Endothelial cell of umbilical vein (primary cell): ENCODE measurements around the gene TBC1D16. TPM values are rescaled to one million over a fixed set of nuclear protein-coding genes. Genes with fewer than 3 reads are reported as not detected.

Experiments used
- BruUV-seq: library from RNA; stranded (reverse); fragments of 400-500 nt; replicated peaks from 2 replicates; lab custom pipeline; 2021; lab: Mats Ljungman, UMichigan
- CTCF ChIA-PET: fragments of 300-600, 350-600 bp; sonication (Branson Sonifier 250); formaldehyde crosslinking; loops from one replicate; lab custom pipeline; 2021; ENCODE audit warnings: antibody characterized with exemption, inconsistent platforms; lab: Charles Lee
- POLR2A ChIA-PET: fragments of 300-600, 350-600 bp; sonication (Branson Sonifier 250); formaldehyde crosslinking; loops from one replicate; lab custom pipeline; 2021; ENCODE audit warnings: antibody characterized with exemption, inconsistent platforms; lab: Charles Lee
- DNase-seq: peaks from one replicate; pipeline ENCODE4 v3.0.0-alpha.2; 2011; ENCODE audit warnings: low read depth, low spot score
- FAIRE-seq: peaks from 2 replicates; lab custom pipeline; 2011; peaks lifted over from hg19 to GRCh38; lab: Jason Lieb, UNC
- H2AFZ ChIP-seq: 2 replicates; pipeline ENCODE4 v1.6.0; 2012; ENCODE audit warnings: low read depth, low read length, control low read depth, inconsistent platforms
- H3K27ac ChIP-seq: 2 replicates; pipeline ENCODE4 v1.5.1; 2011; ENCODE audit warnings: low read depth, mild to moderate bottlenecking, control low read depth, low read length, moderate library complexity; ENCODE audit not compliant: insufficient read depth
- H3K27me3 ChIP-seq, 2 experiments: 2 replicates each; pipeline versions ENCODE4 v1.6.0 to v1.6.1; 2011; ENCODE audit warnings: low read length in 2 of 2, mixed read lengths in 1 of 2; ENCODE audit not compliant: control insufficient read depth in 2 of 2, insufficient read depth in 2 of 2
- H3K36me3 ChIP-seq, 2 experiments: 2 replicates in 1 of 2; 3 replicates in 1 of 2; pipeline ENCODE4 v1.5.1; 2011; ENCODE audit warnings: low read length in 2 of 2, mild to moderate bottlenecking in 1 of 2, moderate library complexity in 1 of 2; ENCODE audit not compliant: control insufficient read depth in 2 of 2, insufficient read depth in 2 of 2; ENCODE audit errors: extremely low read depth in 1 of 2
- H3K4me1 ChIP-seq: 3 replicates; pipeline ENCODE4 v1.5.1; 2011; ENCODE audit warnings: mild to moderate bottlenecking, low read length; ENCODE audit not compliant: control insufficient read depth, insufficient read depth; ENCODE audit errors: extremely low read depth
- H3K4me2 ChIP-seq: 2 replicates; pipeline ENCODE4 v1.6.1; 2011; ENCODE audit warnings: low read length, control low read depth, mixed read lengths; ENCODE audit not compliant: insufficient read depth
- H3K4me3 ChIP-seq, 3 experiments: fragments of 200-600 bp in 1 of 3; sonication (generic), shearing (Covaris generic) in 1 of 3; replicated peaks in 1 of 3; 2 replicates each; pipeline ENCODE4 v1.5.1; 2011 to 2016; ENCODE audit warnings: control low read depth in 3 of 3, low read length in 3 of 3, mild to moderate bottlenecking in 2 of 3, inconsistent platforms in 1 of 3, low read depth in 1 of 3, moderate library complexity in 1 of 3; ENCODE audit not compliant: insufficient read depth in 1 of 3
- H3K79me2 ChIP-seq: 2 replicates; pipeline ENCODE4 v1.6.0; 2012; ENCODE audit warnings: low read length, inconsistent platforms; ENCODE audit not compliant: control insufficient read depth, insufficient read depth
- H3K9ac ChIP-seq: replicated peaks from 2 replicates; pipeline ENCODE3; 2011; ENCODE audit warnings: low read length, control low read depth; ENCODE audit not compliant: insufficient read depth; ENCODE audit errors: extremely low read depth
- H3K9me1 ChIP-seq: replicated peaks from 3 replicates; pipeline ENCODE4 v1.6.0; 2011; ENCODE audit warnings: mild to moderate bottlenecking, low read length; ENCODE audit not compliant: control insufficient read depth, insufficient read depth; ENCODE audit errors: extremely low read depth
- H3K9me3 ChIP-seq: replicated peaks from 2 replicates; pipeline ENCODE4 v1.5.1; 2012; ENCODE audit warnings: low read length, inconsistent platforms; ENCODE audit not compliant: control insufficient read depth, insufficient read depth
- H4K20me1 ChIP-seq: replicated peaks from 2 replicates; pipeline ENCODE3; 2011; ENCODE audit warnings: mild to moderate bottlenecking, low read length; ENCODE audit not compliant: control insufficient read depth, insufficient read depth; ENCODE audit errors: extremely low read depth
- EZH2 ChIP-seq: IDR thresholded peaks from 2 replicates; pipeline ENCODE4 v1.6.1; 2012; ENCODE audit warnings: borderline replicate concordance, low read depth, mild to moderate bottlenecking, moderate library complexity, low read length, inconsistent platforms; ENCODE audit not compliant: severe bottlenecking
- FOS ChIP-seq: IDR thresholded peaks from 2 replicates; pipeline ENCODE4 v1.6.1; 2011; ENCODE audit warnings: mild to moderate bottlenecking, low read length, moderate library complexity, borderline replicate concordance; ENCODE audit not compliant: insufficient read depth
- GATA2 ChIP-seq: IDR thresholded peaks from 2 replicates; pipeline ENCODE4 v1.7.0; 2011; ENCODE audit warnings: low read depth, mild to moderate bottlenecking, moderate library complexity, mixed read lengths, low read length; ENCODE audit not compliant: insufficient read length, insufficient read depth
- JUN ChIP-seq: IDR thresholded peaks from 2 replicates; pipeline ENCODE4 v1.6.1; 2011; ENCODE audit warnings: borderline replicate concordance, low read depth; ENCODE audit not compliant: insufficient read length, insufficient read depth
- MYC ChIP-seq: IDR thresholded peaks from one replicate; pipeline ENCODE4 v1.6.1; 2011; ENCODE audit warnings: mild to moderate bottlenecking, low read depth, low read length
- POLR2A ChIP-seq: IDR thresholded peaks from 2 replicates; pipeline ENCODE4 v1.6.1; 2012; ENCODE audit warnings: low read depth, mild to moderate bottlenecking, control low read depth, low read length
- POLR2AphosphoS5 ChIP-seq: IDR thresholded peaks from 2 replicates; pipeline ENCODE4 v1.6.1; 2012; ENCODE audit warnings: low read depth, mild to moderate bottlenecking, control low read depth, low read length, moderate library complexity; ENCODE audit not compliant: insufficient read depth
- dilution Hi-C: fragments of 300-500 bp; cut with MboI; formaldehyde crosslinking; loops from one replicate; pipeline ENCODE4 v1.15.0; 2019; ENCODE audit warnings: low sequenced_read_pairs; ENCODE audit not compliant: extremely low pct_ligation_motif_present
- intact Hi-C: fragments of 100-400 bp; cut with micrococcal nuclease; formaldehyde crosslinking; loops from one replicate; pipeline ENCODE4 v1.10.0; 2022
- polyA plus RNA-seq, 4 experiments: library from polyadenylated mRNA; depleted of rRNA in 3 of 4; stranded (reverse) in 3 of 4; unstranded in 1 of 4; fragments of >200 nt; gene quantifications; 2 replicates each; pipeline versions ENCODE4 v1.2.1 to v1.2.3, GENCODE V29; 2011 to 2012; ENCODE audit warnings: missing spikeins in 1 of 4
- total RNA-seq: library from RNA; stranded (reverse); gene quantifications from 2 replicates; pipeline ENCODE4 v1.2.3, GENCODE V29; 2021
- TF ChIP-seq, protein P1 (sequence below): IDR thresholded peaks from 2 replicates; pipeline ENCODE4 v1.6.1; 2011; ENCODE audit not compliant: insufficient read depth, insufficient read length
- TF ChIP-seq, protein P2 (sequence below), 2 donors: IDR thresholded peaks; 1 replicate in 1 of 2; 2 replicates in 1 of 2; pipeline ENCODE4 v1.5.1; 2011; ENCODE audit warnings: low read length in 2 of 2, mild to moderate bottlenecking in 2 of 2, moderate library complexity in 2 of 2, control low read depth in 1 of 2, inconsistent platforms in 1 of 2, low read depth in 1 of 2; ENCODE audit not compliant: insufficient read depth in 1 of 2; ENCODE audit errors: extremely low read depth in 1 of 2

The TBC1D16 gene
- total and polyA plus RNA-seq, 2 donors (not counting 3 experiments of a cell fraction or from before 2014, with no cell fraction given), result 12.9 to 48.6 TPM

DNA sequence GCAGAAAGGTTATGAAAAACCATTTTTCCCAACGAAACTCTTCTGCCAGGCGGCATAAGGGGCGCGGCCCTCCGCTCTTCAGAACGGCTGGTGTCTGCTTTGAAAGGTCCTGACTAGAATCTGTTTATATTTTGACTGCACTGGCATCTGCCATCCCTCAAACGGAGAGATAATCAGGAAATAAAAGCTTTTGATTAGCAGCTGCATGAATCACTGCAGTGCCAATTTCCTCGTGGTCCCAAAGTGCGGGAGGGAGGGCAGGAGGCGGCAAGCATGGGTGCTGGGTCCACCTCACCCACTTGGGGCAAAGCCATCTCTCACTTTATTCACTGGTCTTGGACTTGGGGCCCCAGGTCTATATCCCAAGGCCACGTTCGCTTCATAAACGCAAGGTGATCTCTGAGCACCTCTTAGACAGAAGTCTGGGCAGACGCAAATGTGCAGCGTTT, 49.7 kb downstream of the TBC1D16 start:
- Histone ChIP-seq H3K79me2 (peaks cover 3% of the 10 kb centered on the region), H3K4me3 (no peak overlapping the region), H3K9me3 (no peaks in the 10 kb centered on the region), H3K36me3 (no peaks in the 10 kb centered on the region), H3K27ac (no peak overlapping the region), H3K27me3 (no peaks in the 10 kb centered on the region), H3K9ac (no peak overlapping the region), H2AFZ (no peak overlapping the region), H3K9me1 (no peaks in the 10 kb centered on the region), H3K4me2 (no peak overlapping the region), H4K20me1 (no peaks in the 10 kb centered on the region), H3K4me1 (peaks cover 23% of the 10 kb centered on the region)
- FAIRE-seq, result no peak
- no TSS peak for BruUV-seq
- CTCF ChIA-PET, result interaction anchor here (1.0 to 1.2 kb wide), 2 partner anchors 12 to 22 kb away, joined by 3 to 4 read pairs; no protein-coding TSS in a partner anchor
- TF ChIP-seq, protein P1, sequence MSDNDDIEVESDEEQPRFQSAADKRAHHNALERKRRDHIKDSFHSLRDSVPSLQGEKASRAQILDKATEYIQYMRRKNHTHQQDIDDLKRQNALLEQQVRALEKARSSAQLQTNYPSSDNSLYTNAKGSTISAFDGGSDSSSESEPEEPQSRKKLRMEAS, result no peak
- TF ChIP-seq POLR2AphosphoS5, result no peak
- TF ChIP-seq, protein P2, sequence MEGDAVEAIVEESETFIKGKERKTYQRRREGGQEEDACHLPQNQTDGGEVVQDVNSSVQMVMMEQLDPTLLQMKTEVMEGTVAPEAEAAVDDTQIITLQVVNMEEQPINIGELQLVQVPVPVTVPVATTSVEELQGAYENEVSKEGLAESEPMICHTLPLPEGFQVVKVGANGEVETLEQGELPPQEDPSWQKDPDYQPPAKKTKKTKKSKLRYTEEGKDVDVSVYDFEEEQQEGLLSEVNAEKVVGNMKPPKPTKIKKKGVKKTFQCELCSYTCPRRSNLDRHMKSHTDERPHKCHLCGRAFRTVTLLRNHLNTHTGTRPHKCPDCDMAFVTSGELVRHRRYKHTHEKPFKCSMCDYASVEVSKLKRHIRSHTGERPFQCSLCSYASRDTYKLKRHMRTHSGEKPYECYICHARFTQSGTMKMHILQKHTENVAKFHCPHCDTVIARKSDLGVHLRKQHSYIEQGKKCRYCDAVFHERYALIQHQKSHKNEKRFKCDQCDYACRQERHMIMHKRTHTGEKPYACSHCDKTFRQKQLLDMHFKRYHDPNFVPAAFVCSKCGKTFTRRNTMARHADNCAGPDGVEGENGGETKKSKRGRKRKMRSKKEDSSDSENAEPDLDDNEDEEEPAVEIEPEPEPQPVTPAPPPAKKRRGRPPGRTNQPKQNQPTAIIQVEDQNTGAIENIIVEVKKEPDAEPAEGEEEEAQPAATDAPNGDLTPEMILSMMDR (IDR thresholded peaks at IDR 0.05; ENCODE audit: extremely low read depth in 1 of 2, insufficient read depth in 1 of 2, low read depth in 1 of 2, low read length in 2 of 2), result no peak
- intact Hi-C loops, result loop anchor here (5.0 kb wide), 1 partner anchor 54 kb away; no protein-coding TSS in a partner anchor
- no peak for DNase-seq
- POLR2A ChIA-PET, result no interaction called here
- dilution Hi-C loops, result no loop called here

DNA sequence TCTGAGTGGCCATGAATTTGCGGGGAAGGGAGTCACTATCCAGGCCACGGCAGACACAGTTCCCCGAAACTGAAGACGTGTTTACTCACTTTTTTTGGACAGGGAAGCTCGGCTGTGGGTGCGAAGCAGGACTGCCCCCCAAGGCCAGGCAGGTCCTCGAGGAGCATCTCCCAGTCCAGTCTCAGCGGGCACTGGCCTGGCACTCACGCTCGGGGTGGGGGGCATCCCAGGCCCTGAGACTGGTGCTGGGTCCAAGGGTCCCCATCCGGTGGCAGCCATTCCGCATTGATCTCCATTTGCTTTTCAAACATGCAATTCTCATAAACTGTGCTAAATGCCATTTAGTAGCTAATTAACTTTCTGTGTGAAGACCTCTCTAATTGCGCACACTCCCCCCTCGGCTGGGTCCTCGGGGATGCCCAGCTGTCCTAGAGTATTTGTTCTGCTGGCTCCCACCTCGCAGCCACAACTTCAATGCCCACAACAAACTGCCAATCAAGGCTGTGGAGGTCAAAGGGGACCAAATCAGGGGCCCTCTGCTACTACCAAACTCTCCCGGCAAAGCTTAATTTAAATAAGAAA, 50.2 kb downstream of the TBC1D16 start:
- Histone ChIP-seq H4K20me1 (no peaks in the 10 kb centered on the region), H3K4me3 (no peak overlapping the region), H3K36me3 (no peaks in the 10 kb centered on the region), H3K4me1 (peaks cover 23% of the 10 kb centered on the region), H3K9ac (no peak overlapping the region), H3K79me2 (peaks cover 3% of the 10 kb centered on the region), H3K9me1 (no peaks in the 10 kb centered on the region), H3K9me3 (no peaks in the 10 kb centered on the region), H3K27ac (no peak overlapping the region), H2AFZ (no peak overlapping the region), H3K27me3 (no peaks in the 10 kb centered on the region), H3K4me2 (no peak overlapping the region)
- TF ChIP-seq MYC (no peak), GATA2 (no peak), POLR2A (no peak), EZH2 (no peak), FOS (no peak), POLR2AphosphoS5 (no peak), JUN (no peak)
- TF ChIP-seq, protein P1, result no peak
- TF ChIP-seq, protein P2 (IDR thresholded peaks at IDR 0.05; ENCODE audit: extremely low read depth in 1 of 2, insufficient read depth in 1 of 2, low read depth in 1 of 2, low read length in 2 of 2), result no peak
- intact Hi-C loops (loop anchor here (5.0 kb wide), 1 partner anchor 53 kb away; no protein-coding TSS in a partner anchor), dilution Hi-C loops (no loop called here)
- POLR2A ChIA-PET, result interaction anchor here (0.6 kb wide), 1 partner anchor 117 kb away, joined by 4 read pairs; no protein-coding TSS in a partner anchor
- CTCF ChIA-PET, result interaction anchor here (1.0 to 1.2 kb wide), 2 partner anchors 13 to 23 kb away, joined by 3 to 4 read pairs; no protein-coding TSS in a partner anchor
- BruUV-seq, result no TSS peak
- DNase-seq (no peak), FAIRE-seq (no peak)
